ENCODE measurements around the gene LAMP2. TPM values are rescaled to one million over a fixed set of nuclear protein-coding genes. Genes with fewer than 3 reads are reported as not detected.
A peak's percentile ranks its signal among the peaks of the same experiment; 100 is the strongest.

Gene LAMP2
- total and polyA plus RNA-seq, 12 donors, result 14.9 to 88.7 (median 59.0) TPM

GRCh38 chrX:120450163-120450562 is 18.9 kb downstream of the LAMP2 start:
- intact Hi-C loops (cut with DNase I), result loop anchor here in 2 of 10 donors (10.0 kb wide), 1 partner anchor 85 kb away; the partner anchor contains the start of gene ATP1B4 (in 2 of the 2)
- Histone ChIP-seq H3K4me3 (no peak overlapping the region), H3K27me3 (no peaks in the 10 kb centered on the region), H3K4me1 (peaks cover 0 to 4% (median 0%) of the 10 kb centered on the region in 9 donors), H3K9me3 (no peaks in the 10 kb centered on the region), H3K36me3 (peaks cover 0 to 79% (median 13%) of the 10 kb centered on the region in 9 donors), H3K27ac (no peak overlapping the region)
- DNase-seq (no peak), ATAC-seq (no peak)
- WGBS, 2 donors, result 64 to 70% methylated on average over 3 of the region's 3 CpGs
- TF ChIP-seq CTCF (IDR thresholded peaks at IDR 0.05), result peak in 4 of 9 donors; percentile 15 to 41 (median 19)

GRCh38 chrX:120446498-120446897 is 22.6 kb downstream of the LAMP2 start:
- no peaks in the 10 kb centered on the region for H3K9me3 ChIP-seq
- ATAC-seq (peak in 3 of 8 donors; percentile 14 to 33 (median 20)), DNase-seq (no peak)
- H3K27me3 ChIP-seq, result peaks cover 0 to 2% (median 0%) of the 10 kb centered on the region in 7 donors
- no peak for TF ChIP-seq CTCF (IDR thresholded peaks at IDR 0.05)
- H3K4me1 ChIP-seq, result peaks cover 0 to 4% (median 0%) of the 10 kb centered on the region in 9 donors
- H3K36me3 ChIP-seq, result peaks cover 0 to 94% (median 13%) of the 10 kb centered on the region in 9 donors
- 57 to 69% methylated on average over 8 of the region's 8 CpGs for WGBS, 2 donors
- intact Hi-C loops (cut with DNase I), result loop anchor here in 1 of 10 donors (10.0 kb wide), 1 partner anchor 192 kb away; the partner anchor contains the start of gene ZBTB33
- no peak overlapping the region for H3K27ac ChIP-seq
- H3K4me3 ChIP-seq, result no peak overlapping the region

GRCh38 chrX:120439921-120440320 is 29.2 kb downstream of the LAMP2 start:
- ATAC-seq (no peak), DNase-seq (no peak)
- Histone ChIP-seq H3K27ac (no peak overlapping the region), H3K27me3 (peaks cover 0 to 14% (median 0%) of the 10 kb centered on the region in 7 donors), H3K36me3 (peaks cover 0 to 85% (median 0%) of the 10 kb centered on the region in 9 donors), H3K9me3 (no peaks in the 10 kb centered on the region), H3K4me3 (no peak overlapping the region), H3K4me1 (peaks cover 0 to 10% (median 0%) of the 10 kb centered on the region in 9 donors)
- WGBS, 2 donors, result 34 to 43% methylated on average over 3 of the region's 3 CpGs
- intact Hi-C loops (cut with DNase I), result loop anchor here in 1 of 10 donors (10.0 kb wide), 1 partner anchor 185 kb away; the partner anchor contains the start of gene ZBTB33
- no peak for TF ChIP-seq CTCF (IDR thresholded peaks at IDR 0.05)

GRCh38 chrX:120429776-120430540 is 39.1 kb downstream of the LAMP2 start:
- Histone ChIP-seq H3K27ac (no peak overlapping the region), H3K36me3 (peaks cover 0 to 15% (median 0%) of the 10 kb centered on the region in 9 donors), H3K4me3 (no peak overlapping the region), H3K27me3 (peaks cover 0 to 16% (median 0%) of the 10 kb centered on the region in 7 donors), H3K4me1 (peaks cover 0 to 10% (median 0%) of the 10 kb centered on the region in 9 donors), H3K9me3 (no peaks in the 10 kb centered on the region)
- DNase-seq (no peak), ATAC-seq (no peak)
- intact Hi-C loops (cut with DNase I), result no loop called here
- 86 to 93% methylated on average over 2 of the region's 2 CpGs for WGBS, 2 donors
- no peak for TF ChIP-seq CTCF (IDR thresholded peaks at IDR 0.05)
